Muscle of arm (tissue), 12 donors: ENCODE data around the gene DNAJA4. TPM values are rescaled to one million over a fixed set of nuclear protein-coding genes. Genes with fewer than 3 reads are reported as not detected.

ENCODE experiments used
- DNase-seq: peaks from one replicate; pipeline ENCODE4 v3.0.0-alpha.2; 2013
- polyA plus RNA-seq, 12 donors: library from polyadenylated mRNA; unstranded; fragments of 120-200 nt; gene quantifications; one replicate each; pipeline ENCODE4 v1.2.1, GENCODE V29; 2013; ENCODE audit not compliant: insufficient read length in 12 of 12

DNAJA4 gene
- polyA plus RNA-seq, 12 donors: 55.7 to 114 (median 77.6) TPM; not detected in 1

DNA sequence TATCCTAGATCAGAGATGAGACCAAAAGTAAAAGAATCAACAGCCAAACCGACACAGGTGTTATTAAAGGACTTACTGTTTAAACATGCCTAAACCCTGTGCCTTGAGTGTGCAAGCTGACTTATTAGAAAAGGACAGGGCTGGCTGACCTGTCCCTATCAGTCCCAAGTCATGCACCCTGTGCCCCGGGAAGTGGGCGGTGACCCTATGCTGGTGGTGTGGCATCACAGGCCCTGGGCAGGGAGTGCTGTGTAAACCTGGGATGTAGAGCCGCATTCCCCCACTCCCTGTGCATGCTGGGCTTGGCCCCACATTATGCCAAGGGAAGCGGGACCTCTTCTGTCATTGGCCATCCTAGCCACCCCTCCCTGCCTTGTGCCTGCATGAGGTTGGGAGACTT, 10.6 kb downstream of the DNAJA4 start:
- DNase-seq: no peak

DNA sequence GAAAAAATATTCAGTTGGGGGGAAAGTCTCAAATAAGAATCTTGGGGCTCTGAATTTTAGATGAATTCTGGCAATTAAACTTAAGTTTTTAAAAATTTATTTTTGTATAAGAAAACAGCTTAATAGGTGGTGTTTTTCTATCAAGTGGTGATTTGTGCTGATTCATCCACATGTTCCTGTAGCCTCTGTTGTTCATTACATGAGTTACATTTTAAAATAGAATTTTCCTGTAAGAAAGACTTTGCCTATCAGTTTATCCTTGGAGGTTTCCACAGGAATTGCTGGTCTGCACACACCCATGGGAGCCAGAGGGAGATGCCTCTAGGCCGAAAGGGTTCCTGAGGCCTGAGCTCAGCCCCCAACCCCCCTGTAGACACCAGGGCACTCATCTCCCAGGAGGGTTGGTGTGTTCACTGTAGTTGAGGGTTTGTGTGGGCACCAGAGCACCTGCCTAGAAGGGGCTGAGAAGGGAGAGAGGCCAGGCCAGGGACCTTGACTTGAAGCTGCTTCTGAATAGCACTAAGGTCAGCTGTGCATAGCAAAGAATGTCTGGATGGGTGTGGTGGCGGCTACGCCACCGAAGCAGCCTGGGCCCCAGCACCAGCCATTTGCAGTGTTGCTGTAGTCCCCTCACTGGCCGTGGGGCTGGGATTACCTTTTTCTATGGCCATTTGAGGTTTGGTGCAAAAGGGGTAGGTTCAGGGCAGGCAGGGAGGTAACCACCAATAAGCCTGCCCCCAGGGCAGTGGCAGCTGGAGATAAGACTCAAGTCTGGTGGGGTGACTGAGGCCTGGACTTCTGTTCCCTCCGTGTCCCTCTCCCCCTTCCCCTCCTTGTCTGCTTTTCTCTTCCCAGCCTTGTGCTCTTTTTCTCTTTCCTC, 11.9 kb downstream of the DNAJA4 start:
- no peak for DNase-seq

- DNase-seq: no peak
Observed at GRCh38 chr15:78280319-78281072, 16.1 kb downstream of the DNAJA4 start.

- DNase-seq: no peak
Observed at GRCh38 chr15:78282324-78282723, 18.0 kb downstream of the DNAJA4 start.

DNA sequence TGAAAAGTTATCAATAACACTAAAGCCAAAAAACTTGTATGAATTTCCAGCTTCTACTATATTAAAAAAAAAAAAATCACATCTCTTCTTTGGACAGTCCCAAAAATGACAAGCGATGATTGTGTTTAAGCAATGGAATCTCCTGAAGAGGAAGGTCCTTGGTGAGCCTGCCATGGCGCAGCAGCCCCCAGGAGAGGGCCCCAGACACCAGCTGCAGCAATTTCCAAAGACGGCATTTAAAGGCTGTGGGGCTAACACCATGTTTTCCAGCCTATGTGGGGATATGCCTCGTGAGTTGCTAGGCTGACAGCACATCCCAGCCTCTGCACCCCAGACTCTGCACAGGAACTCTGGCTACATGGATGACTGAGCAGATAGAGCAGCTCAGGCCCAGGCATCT, 20.4 kb downstream of the DNAJA4 start:
- DNase-seq: no peak

DNA sequence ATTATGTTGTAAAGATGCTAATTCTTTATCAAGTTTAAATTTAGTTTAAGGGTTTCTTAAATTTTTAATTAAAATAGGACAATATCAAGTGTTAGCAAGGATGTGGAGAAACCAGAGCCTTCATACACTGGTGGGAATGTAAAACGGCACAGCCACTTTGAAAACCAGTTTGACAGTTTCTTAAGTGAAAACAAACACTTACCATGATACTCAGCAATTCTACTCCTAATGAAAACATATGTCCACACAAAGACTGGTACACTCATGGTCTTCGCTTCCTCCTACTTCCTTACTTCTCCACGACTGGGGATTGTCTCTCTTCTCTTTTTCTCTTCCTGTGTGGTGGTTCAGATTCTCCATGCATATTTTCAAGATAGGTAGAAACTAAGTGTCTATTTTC, 25.9 kb downstream of the DNAJA4 start:
- DNase-seq: no peak

DNA sequence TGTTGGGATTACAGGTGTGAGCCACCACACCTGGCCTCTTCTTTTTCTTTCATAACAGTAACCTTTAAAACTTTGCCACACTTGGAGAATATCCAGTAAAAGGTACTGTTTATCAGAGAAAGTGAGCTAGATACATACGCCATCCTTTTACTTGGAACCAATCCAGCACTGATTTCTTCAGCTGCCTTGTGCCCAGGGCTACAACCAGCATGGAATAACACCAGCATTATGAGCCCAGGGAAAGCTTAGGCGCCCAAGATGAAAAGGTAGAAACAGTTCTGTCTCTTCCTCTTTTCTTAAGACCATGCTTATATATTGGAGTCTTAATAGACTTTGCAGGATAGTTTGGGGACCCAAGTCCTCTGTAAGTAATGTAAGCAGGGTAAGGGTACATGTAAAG, 26.7 kb downstream of the DNAJA4 start:
- no peak for DNase-seq

- no peak for DNase-seq
Observed at GRCh38 chr15:78291698-78292097, 27.3 kb downstream of the DNAJA4 start.

DNA sequence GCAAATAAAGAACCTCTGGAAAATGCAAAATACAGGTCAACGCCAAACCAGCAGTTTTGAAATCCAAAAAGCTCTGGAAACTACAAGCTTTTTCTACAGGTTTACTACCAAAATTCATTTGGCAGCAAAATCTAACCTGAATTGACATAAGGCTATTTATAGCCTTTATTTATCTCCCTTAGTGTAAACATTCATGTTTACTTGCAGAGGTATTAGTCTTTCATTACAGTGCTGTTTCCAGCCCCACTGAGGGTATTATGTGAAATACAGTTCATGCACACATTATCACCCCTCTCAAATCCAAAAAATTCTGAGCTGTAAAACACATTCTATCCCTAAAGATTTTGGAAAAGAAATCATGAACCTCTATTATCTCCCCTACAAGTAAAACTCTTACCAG, 27.9 kb downstream of the DNAJA4 start:
- no peak for DNase-seq

GRCh38 chr15:78299101-78299930, 35.0 kb downstream of the DNAJA4 start, which contains the start of gene SKIC8:
TSS of gene SKIC8 (minus strand) at chr15:78299609. CDS start at chr15:78295686, 3,923 bp downstream.
- DNase-seq: peak; percentile 95

- DNase-seq: no peak
Observed at GRCh38 chr15:78301326-78301725, 37.0 kb downstream of the DNAJA4 start.

- DNase-seq: no peak
Observed at GRCh38 chr15:78301828-78302227, 37.5 kb downstream of the DNAJA4 start.

DNA sequence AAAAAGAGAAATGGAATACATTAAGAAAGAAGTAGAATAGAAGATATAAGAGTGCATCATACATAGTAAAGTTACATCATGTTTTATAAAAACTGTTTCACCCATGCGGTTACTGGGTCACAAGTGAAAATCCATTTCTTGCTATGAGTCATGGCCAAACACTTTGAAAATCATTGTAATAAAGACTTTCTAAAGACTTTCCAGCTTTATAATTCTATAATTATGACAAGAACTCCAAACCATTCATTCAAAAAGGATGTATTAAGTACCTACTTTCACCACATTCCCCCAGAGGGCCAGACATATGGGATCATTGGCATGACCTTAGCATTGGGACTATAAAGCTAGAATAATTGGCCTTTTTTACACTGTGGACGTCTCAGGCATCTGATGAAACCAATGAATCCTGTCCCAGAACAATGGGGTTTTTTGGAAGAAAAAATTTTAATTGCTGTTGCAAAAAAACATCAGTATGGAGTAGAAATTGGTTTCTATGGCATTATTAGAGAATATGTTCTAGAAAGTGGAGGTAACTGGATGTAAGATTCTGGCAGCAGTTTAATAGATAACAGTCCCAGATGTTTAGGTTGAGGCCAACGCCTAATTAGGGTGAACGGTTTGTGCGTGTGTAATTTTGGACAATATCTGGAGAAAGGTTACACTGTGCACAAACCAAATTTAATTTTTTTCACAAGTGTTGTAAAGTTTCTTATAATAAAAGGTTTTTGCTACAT, 38.4 kb downstream of the DNAJA4 start:
- DNase-seq: no peak

GRCh38 chr15:78304216-78305066, 40.1 kb downstream of the DNAJA4 start:
- DNase-seq: no peak

GRCh38 chr15:78306176-78306774, 41.9 kb downstream of the DNAJA4 start:
- DNase-seq: no peak

DNA sequence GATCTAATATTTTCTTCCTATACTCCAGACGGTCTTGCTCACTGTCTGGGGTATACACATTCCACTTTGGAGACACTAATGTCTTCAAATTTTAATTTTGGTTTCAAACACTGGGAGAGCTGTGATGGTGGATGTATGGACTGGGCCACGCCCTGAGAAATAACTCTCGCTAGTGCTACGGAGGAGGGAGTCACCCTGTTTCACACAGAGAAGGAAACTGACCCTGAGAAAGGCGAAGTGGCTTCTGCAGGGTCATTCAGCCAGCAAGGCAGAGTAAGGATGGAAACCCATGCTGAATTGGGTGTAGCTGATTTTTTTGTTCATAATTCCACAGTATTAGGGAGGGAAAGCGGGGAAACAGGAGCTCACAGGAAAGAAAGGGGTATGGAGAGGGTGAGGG, 43.6 kb downstream of the DNAJA4 start:
- no peak for DNase-seq

GRCh38 chr15:78308422-78309032, 44.2 kb downstream of the DNAJA4 start:
- DNase-seq: peak; percentile 63

DNA sequence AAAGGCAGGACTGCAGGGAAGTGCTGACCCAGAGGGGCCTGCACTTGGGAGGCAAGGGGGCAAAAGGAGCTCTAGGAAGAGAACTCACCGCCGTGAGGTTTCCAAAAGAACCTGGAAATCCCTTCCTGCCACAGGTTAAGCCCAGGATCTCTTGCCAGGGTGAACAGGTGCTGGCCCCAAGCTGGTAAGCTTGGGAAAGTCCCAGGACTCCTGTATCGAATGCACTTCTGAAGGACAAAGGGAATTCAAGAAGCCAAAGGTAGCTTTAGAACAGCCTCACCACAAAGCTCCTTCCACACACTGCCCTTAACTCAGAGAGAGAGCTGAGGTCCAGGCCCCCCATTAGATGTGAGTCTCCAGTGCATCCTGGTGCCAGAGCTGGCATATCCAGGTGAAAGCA, 46.9 kb downstream of the DNAJA4 start:
- DNase-seq: no peak

- no peak for DNase-seq
Observed at GRCh38 chr15:78312536-78312935, 48.2 kb downstream of the DNAJA4 start.
